HepG2 (cell line): ENCODE data around the gene CREB3. TPM values are rescaled to one million over a fixed set of nuclear protein-coding genes. Genes with fewer than 3 reads are reported as not detected.

ENCODE experiments used
- AKAP8 ChIP-seq: sonication (generic); formaldehyde crosslinking; IDR thresholded peaks from 2 replicates; pipeline ENCODE4 v1.5.1; 2020; ENCODE audit warnings: mild to moderate bottlenecking, missing genetic modification reagents
- BCL6 ChIP-seq: IDR thresholded peaks from 2 replicates; pipeline ENCODE4 v1.6.1; 2016; ENCODE audit warnings: missing genetic modification reagents, missing compliant biosample characterization
- EED ChIP-seq: sonication (generic); formaldehyde crosslinking; IDR thresholded peaks from 2 replicates; pipeline ENCODE4 v1.5.0; 2020; ENCODE audit warnings: mild to moderate bottlenecking, missing genetic modification reagents
- FOXJ3 ChIP-seq: sonication (generic); formaldehyde crosslinking; IDR thresholded peaks from 2 replicates; pipeline ENCODE4 v1.4.0; 2020; ENCODE audit warnings: missing genetic modification reagents, mild to moderate bottlenecking, borderline replicate concordance
- FOXM1 ChIP-seq: sonication (generic); formaldehyde crosslinking; IDR thresholded peaks from 2 replicates; pipeline ENCODE4 v1.5.0; 2020; ENCODE audit warnings: missing genetic modification reagents
- GMEB1 ChIP-seq: sonication (generic); formaldehyde crosslinking; IDR thresholded peaks from 2 replicates; pipeline ENCODE4 v1.5.1; 2020; ENCODE audit warnings: missing genetic modification reagents, mild to moderate bottlenecking, borderline replicate concordance
- GPBP1L1 ChIP-seq: sonication (generic); formaldehyde crosslinking; IDR thresholded peaks from 2 replicates; pipeline ENCODE4 v1.5.0; 2020; ENCODE audit warnings: mild to moderate bottlenecking, missing genetic modification reagents
- HNF1B ChIP-seq: sonication (generic); formaldehyde crosslinking; IDR thresholded peaks from 2 replicates; pipeline ENCODE4 v1.5.1; 2020; ENCODE audit warnings: mild to moderate bottlenecking, moderate library complexity, missing genetic modification reagents
- HNF4G ChIP-seq, 2 experiments: sonication (generic) in 1 of 2; formaldehyde crosslinking in 1 of 2; IDR thresholded peaks; 2 replicates each; pipeline versions ENCODE4 v1.4.0 to v1.6.1; 2011 to 2020; ENCODE audit warnings: borderline replicate concordance in 2 of 2, low read depth in 2 of 2, mild to moderate bottlenecking in 2 of 2, low read length in 1 of 2, missing genetic modification reagents in 1 of 2, moderate library complexity in 1 of 2
- PAF1 ChIP-seq: IDR thresholded peaks from 2 replicates; pipeline ENCODE4 v1.6.1; 2016; ENCODE audit warnings: missing genetic modification reagents, missing compliant biosample characterization
- SAP130 ChIP-seq: IDR thresholded peaks from 2 replicates; pipeline ENCODE4 v1.6.1; 2016; ENCODE audit warnings: low read depth
- SMAD9 ChIP-seq: sonication (generic); formaldehyde crosslinking; IDR thresholded peaks from 2 replicates; pipeline ENCODE4 v1.5.1; 2020; ENCODE audit warnings: mild to moderate bottlenecking, missing genetic modification reagents
- SRSF9 ChIP-seq: fragments of 200-400 bp; formaldehyde crosslinking; IDR thresholded peaks from 2 replicates; pipeline ENCODE4 v1.6.1; 2018; ENCODE audit warnings: borderline replicate concordance, mild to moderate bottlenecking, low read depth, low read length; ENCODE audit not compliant: insufficient read depth, poor library complexity, severe bottlenecking
- ZMYM4 ChIP-seq: sonication (generic); formaldehyde crosslinking; IDR thresholded peaks from 2 replicates; pipeline ENCODE4 v1.8.1; 2023; ENCODE audit warnings: mild to moderate bottlenecking, missing genetic modification reagents
- ZNF34 ChIP-seq: sonication (generic); formaldehyde crosslinking; IDR thresholded peaks from 2 replicates; pipeline ENCODE4 v1.4.0; 2020; ENCODE audit warnings: mild to moderate bottlenecking, missing genetic modification reagents, borderline replicate concordance
- ZNF639 ChIP-seq: conservative IDR thresholded peaks from 2 replicates; pipeline ENCODE4 v1.6.1; 2018; ENCODE audit warnings: missing genetic modification reagents
- ZNF749 ChIP-seq: sonication (generic); formaldehyde crosslinking; IDR thresholded peaks from 2 replicates; pipeline ENCODE4 v1.8.0; 2022; ENCODE audit warnings: mild to moderate bottlenecking, missing genetic modification reagents, moderate library complexity, borderline replicate concordance
- ZSCAN20 ChIP-seq: sonication (generic); formaldehyde crosslinking; IDR thresholded peaks from 2 replicates; pipeline ENCODE4 v1.4.0; 2020; ENCODE audit warnings: missing genetic modification reagents, mild to moderate bottlenecking, borderline replicate concordance
- polyA plus RNA-seq, 8 experiments: library from polyadenylated mRNA; depleted of rRNA in 3 of 8; stranded (reverse) in 7 of 8; unstranded in 1 of 8; fragments of >200 nt; fragmentation: Illumina TruSeq in 4 of 8; extraction: Trizol in 4 of 8; gene quantifications; 2 replicates each; pipeline versions ENCODE4 v1.2.1 to v1.2.3, GENCODE V29; 2011 to 2016; ENCODE audit warnings: low read depth in 4 of 8, missing spikeins in 1 of 8, mixed read lengths in 1 of 8; ENCODE audit not compliant: insufficient read depth in 1 of 8
- total RNA-seq, 5 experiments: library from RNA; depleted of rRNA; stranded (reverse); fragments of >200 nt; fragmentation: Illumina TruSeq; extraction: Trizol; gene quantifications; 2 replicates each; pipeline ENCODE4 v1.2.3, GENCODE V29; 2016; ENCODE audit warnings: low read depth in 1 of 5

The CREB3 gene
- total and polyA plus RNA-seq, 2 of the 13 experiments (the other 11 are each of a cell fraction or from before 2014, with no cell fraction given): 11.1 to 34.2 TPM

DNA sequence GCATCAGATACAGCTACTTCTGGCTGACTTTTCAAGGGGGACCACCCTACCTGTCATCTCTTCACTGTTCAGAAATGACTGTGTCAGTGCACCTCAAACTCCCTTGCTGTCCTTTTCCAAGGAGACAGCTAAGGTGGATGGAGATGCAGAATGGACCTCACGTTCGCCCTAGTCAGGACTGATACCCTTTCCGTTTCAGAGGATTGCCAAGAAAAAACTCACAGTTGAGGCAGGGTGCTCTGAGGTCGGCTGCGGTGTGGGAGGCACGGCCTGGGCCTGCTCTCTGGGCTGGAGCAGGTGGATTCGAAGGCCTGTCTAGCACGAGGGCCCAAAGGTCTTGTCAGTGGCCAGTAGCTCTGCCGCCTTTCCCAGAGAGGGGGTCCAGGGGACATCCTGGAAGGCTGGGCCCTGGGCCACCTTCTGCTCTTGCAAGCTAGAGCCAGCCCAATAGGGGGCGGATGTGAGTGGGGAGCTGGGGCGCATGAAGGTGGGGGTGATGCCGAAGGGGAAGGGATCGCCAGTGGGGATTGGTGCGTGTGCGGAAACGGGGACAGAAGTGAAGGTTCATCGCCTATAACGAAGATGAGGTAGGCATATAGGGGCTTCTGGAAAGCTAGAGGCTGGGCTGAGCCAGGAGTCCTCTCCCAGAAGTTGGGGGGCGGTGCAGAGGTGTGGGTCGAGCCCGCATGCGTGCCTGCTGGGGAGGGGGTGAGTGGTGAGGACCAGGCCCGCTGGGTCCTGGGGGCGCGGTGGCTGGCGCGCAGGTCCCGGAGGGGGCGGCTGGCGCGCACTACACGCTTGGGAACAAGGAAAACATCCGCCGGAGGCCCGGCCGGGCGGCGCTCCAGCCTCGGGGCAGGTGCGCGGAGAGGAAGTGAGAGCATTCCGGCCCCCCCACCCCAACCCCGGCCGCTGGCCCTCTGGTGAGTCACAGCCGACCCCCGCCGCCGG, 24.1 kb downstream of the CREB3 start (continued):
- TF ChIP-seq EED (CRISPR knock-in tag) (no peak), PAF1 (CRISPR knock-in tag) (no peak; the same call in 1 of the 2 replicates), GPBP1L1 (CRISPR knock-in tag) (no peak), AKAP8 (no peak; the same call in 1 of the 2 replicates), FOXM1 (CRISPR knock-in tag) (no peak), ZNF749 (CRISPR knock-in tag) (0 out of 2 replicates have a peak, but pooled peaks have one; percentile 32), FOXJ3 (0 out of 2 replicates have a peak, but pooled peaks have one; percentile 32), SAP130 (CRISPR knock-in tag) (peak; percentile 75), HNF4G (IDR thresholded peaks at IDR 0.05; ENCODE audit: borderline replicate concordance, low read depth, low read length) (no peak), HNF4G (CRISPR knock-in tag; IDR thresholded peaks at IDR 0.05; ENCODE audit: borderline replicate concordance, low read depth) (0 out of 2 replicates have a peak, but pooled peaks have one; percentile 49), BCL6 (CRISPR knock-in tag) (0 out of 2 replicates have a peak, but pooled peaks have one; percentile 19), ZNF34 (0 out of 2 replicates have a peak, but pooled peaks have one; percentile 30), ZMYM4 (CRISPR knock-in tag) (peak; percentile 66), ZSCAN20 (CRISPR knock-in tag) (peak; percentile 86; the same call in 1 of the 2 replicates), GMEB1 (CRISPR knock-in tag) (peak; percentile 20; the same call in 1 of the 2 replicates), SMAD9 (CRISPR knock-in tag) (peak; percentile 45; the same call in 1 of the 2 replicates), SRSF9 (no peak), ZNF639 (CRISPR knock-in tag) (peak; percentile 57), HNF1B (peak; percentile 10; the same call in 1 of the 2 replicates)
